ENCODE measurements around the gene AP3B2.
"Not testable (repeated sequence)": the region's sequence is repeated elsewhere in the genome, so short reads cannot be mapped to it uniquely, and the experiment has no call there.

AP3B2 gene

GRCh38 chr15:82709421-82710207 lies at the start of gene AP3B2:
Gene AP3B2, minus strand, starts transcription at chr15:82709875. Its CDS starts 169 bp downstream, at chr15:82709706.
- peak; percentile 86 to 88 for DNase-seq

GRCh38 chr15:82751308-82751707 lies 41.6 kb upstream of the AP3B2 start:
- DNase-seq, result no peak

- peak in 1 of 2 experiments; percentile 11 for DNase-seq
Observed at GRCh38 chr15:82750831-82751180, 41.1 kb upstream of the AP3B2 start.

GRCh38 chr15:82749951-82750830 lies 40.5 kb upstream of the AP3B2 start:
- peak; percentile 90 to 97 for DNase-seq

GRCh38 chr15:82748315-82748714 lies 38.6 kb upstream of the AP3B2 start:
- no peak for DNase-seq

GRCh38 chr15:82743810-82744209 lies 34.1 kb upstream of the AP3B2 start:
- DNase-seq, result no peak

GRCh38 chr15:82742134-82742533 lies 32.5 kb upstream of the AP3B2 start:
- DNase-seq, result no peak

GRCh38 chr15:82739086-82739485 lies 29.4 kb upstream of the AP3B2 start:
- DNase-seq, result no peak

GRCh38 chr15:82737975-82738374 lies 28.3 kb upstream of the AP3B2 start:
- no peak for DNase-seq

GRCh38 chr15:82731527-82731926 lies 21.9 kb upstream of the AP3B2 start:
- no peak for DNase-seq

- no peak for DNase-seq
Observed at GRCh38 chr15:82730022-82730530, 20.4 kb upstream of the AP3B2 start.

GRCh38 chr15:82726816-82727215 lies 17.1 kb upstream of the AP3B2 start:
- no peak for DNase-seq

GRCh38 chr15:82715003-82715402 lies 5.3 kb upstream of the AP3B2 start:
- no peak for DNase-seq

- no peak for DNase-seq
Observed at GRCh38 chr15:82714016-82714415, 4.3 kb upstream of the AP3B2 start.

- DNase-seq, result no peak
Observed at GRCh38 chr15:82712036-82712435, 2.4 kb upstream of the AP3B2 start.

GRCh38 chr15:82710926-82711490 lies 1.3 kb upstream of the AP3B2 start:
- DNase-seq, result no peak

GRCh38 chr15:82710208-82710555 lies 507 bp upstream of the AP3B2 start:
- no peak for DNase-seq

- no peak for DNase-seq
Observed at GRCh38 chr15:82709081-82709420, 624 bp downstream of the AP3B2 start.

GRCh38 chr15:82705856-82706255 lies 3.8 kb downstream of the AP3B2 start:
- DNase-seq, result not testable (repeated sequence)

GRCh38 chr15:82699726-82700125 lies 9.9 kb downstream of the AP3B2 start:
- no peak for DNase-seq

- DNase-seq, result no peak
Observed at GRCh38 chr15:82698711-82699345, 10.8 kb downstream of the AP3B2 start.

- no peak for DNase-seq
Observed at GRCh38 chr15:82697735-82698407, 11.8 kb downstream of the AP3B2 start.

GRCh38 chr15:82692171-82692570 lies 17.5 kb downstream of the AP3B2 start:
- no peak for DNase-seq
